ENCODE measurements around the gene CNDP1. TPM values are rescaled to one million over a fixed set of nuclear protein-coding genes. Genes with fewer than 3 reads are reported as not detected.

CNDP1 gene
- polyA plus RNA-seq, 1 donor (not counting 4 experiments of a cell fraction or from before 2014, with no cell fraction given): not detected

DNA sequence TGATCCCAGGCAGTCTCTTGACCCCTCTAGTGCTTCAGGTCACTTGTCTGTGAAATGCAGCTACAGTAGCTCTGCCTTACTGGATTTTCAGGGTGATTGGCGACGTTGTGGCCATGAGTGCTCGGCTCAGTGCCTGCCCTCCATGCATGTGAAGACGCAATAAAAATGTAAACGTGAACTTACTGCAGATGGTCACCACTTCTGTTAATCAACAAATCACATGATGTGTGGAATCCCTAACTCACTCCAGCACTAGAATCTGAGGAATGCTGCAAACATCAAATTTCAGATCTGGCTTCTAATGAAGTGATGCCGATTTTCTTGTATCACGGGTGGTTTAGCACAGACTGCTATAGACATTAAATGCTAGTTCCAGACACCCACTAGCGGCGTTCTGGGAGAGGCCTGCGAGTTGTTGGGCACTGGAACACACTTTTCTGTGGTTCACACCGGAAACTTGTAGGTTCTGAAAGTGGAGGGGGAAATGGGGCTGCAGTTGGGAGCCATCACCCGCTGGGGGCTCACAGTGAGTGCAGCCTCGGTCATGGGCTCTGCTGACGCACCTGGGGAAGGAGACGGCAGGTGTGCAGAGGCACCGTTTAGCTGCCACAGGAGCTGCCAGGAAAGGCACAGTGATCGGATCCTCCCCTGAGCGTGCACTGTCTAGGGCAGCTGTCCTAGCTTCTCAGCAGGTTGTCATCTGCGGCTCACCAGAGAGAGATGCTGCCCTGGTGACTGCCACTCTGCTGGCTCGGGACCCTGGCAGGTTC, 6.5 kb downstream of the CNDP1 start:
- Histone ChIP-seq H3K9me3 (ENCODE audit: control insufficient read depth, low read depth, low read length) (no peaks in the 10 kb centered on the region), H2AFZ (ENCODE audit: control insufficient read depth, low read length) (no peak overlapping the region), H3K36me3 (ENCODE audit: control insufficient read depth in 2 of 2, extremely low read depth in 1 of 2, insufficient read depth in 2 of 2, low read length in 2 of 2) (no peaks in the 10 kb centered on the region), H4K20me1 (ENCODE audit: control insufficient read depth, extremely low read depth, insufficient read depth, low read length) (no peaks in the 10 kb centered on the region), H3K4me2 (ENCODE audit: control insufficient read depth, extremely low read depth, insufficient read depth, low read depth, low read length) (no peak overlapping the region), H3K79me2 (ENCODE audit: control insufficient read depth, insufficient read depth, low read length) (no peaks in the 10 kb centered on the region), H3K27me3 (ENCODE audit: control insufficient read depth, extremely low read depth, insufficient read depth, low read length) (peaks cover 4% of the 10 kb centered on the region), H3K4me1 (ENCODE audit: control insufficient read depth, extremely low read depth, insufficient read depth, low read length) (peaks cover 6% of the 10 kb centered on the region), H3K9ac (ENCODE audit: control insufficient read depth, extremely low read depth, insufficient read depth, low read length) (no peak overlapping the region), H3K9me1 (ENCODE audit: control insufficient read depth, extremely low read depth, insufficient read depth, low read length) (no peaks in the 10 kb centered on the region), H3K4me3 (ENCODE audit: control insufficient read depth in 2 of 3, extremely low read depth in 1 of 3, insufficient read depth in 2 of 3, low read depth in 1 of 3, low read length in 3 of 3) (no peak overlapping the region), H3K27ac (ENCODE audit: control insufficient read depth, insufficient read depth, low read length) (no peak overlapping the region)
- dilution Hi-C loops (cut with MboI; ENCODE audit: extremely low pct_ligation_motif_present, low sequenced_read_pairs): no loop called here
- DNase-seq (ENCODE audit: low read depth, low spot score) (no peak), FAIRE-seq (no peak)
- TF ChIP-seq, protein P1, sequence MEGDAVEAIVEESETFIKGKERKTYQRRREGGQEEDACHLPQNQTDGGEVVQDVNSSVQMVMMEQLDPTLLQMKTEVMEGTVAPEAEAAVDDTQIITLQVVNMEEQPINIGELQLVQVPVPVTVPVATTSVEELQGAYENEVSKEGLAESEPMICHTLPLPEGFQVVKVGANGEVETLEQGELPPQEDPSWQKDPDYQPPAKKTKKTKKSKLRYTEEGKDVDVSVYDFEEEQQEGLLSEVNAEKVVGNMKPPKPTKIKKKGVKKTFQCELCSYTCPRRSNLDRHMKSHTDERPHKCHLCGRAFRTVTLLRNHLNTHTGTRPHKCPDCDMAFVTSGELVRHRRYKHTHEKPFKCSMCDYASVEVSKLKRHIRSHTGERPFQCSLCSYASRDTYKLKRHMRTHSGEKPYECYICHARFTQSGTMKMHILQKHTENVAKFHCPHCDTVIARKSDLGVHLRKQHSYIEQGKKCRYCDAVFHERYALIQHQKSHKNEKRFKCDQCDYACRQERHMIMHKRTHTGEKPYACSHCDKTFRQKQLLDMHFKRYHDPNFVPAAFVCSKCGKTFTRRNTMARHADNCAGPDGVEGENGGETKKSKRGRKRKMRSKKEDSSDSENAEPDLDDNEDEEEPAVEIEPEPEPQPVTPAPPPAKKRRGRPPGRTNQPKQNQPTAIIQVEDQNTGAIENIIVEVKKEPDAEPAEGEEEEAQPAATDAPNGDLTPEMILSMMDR (optimal IDR thresholded peaks at IDR 0.05 in 1 of 3, IDR thresholded peaks at IDR 0.05 in 1 of 3, conservative IDR thresholded peaks at IDR 0.05 in 1 of 3; ENCODE audit: extremely low read depth in 1 of 3, insufficient read depth in 2 of 3, low read length in 3 of 3): no peak
- no peak for TF ChIP-seq EZH2 (IDR thresholded peaks at IDR 0.05; ENCODE audit: low read length)

DNA sequence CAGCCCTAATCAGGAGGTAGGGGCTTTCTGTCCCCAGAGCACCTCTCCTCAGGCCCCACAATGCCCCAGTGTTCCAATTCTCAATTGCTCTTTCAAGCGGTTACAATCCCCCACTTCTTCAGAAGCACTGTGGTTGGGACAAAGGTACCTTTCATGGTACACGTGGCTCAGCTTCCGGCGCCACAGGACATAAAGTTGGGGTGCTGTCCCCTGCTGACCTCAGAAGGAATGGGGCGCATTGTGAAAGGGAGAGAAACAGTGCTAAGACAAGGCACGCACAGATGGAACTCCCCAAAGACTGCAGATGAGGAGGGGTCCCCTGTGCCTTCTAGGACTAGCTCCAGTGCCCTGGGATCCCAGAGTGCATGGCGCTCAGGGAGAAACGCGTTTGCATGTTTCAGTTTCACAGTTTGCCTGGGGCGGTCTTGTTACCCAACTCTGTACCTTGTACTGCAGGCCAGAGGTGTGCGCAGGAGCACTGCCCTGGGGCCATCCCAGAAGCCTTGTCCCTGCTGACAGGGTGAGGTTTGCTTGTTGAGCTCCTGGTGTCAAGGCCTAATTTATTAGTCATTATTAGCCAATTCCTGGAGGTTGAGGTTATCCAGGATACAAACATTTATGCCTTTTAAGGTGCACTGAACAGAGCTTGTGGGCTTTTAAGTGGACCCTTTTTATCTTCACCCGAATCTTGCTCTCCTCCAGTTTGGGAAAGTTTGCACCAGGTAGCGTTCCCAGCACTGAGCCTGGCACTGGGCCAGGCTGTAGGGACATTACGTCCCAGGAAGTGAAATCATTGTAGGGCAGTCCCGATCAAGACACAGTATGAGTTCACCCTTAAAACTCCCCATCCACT, 7.6 kb downstream of the CNDP1 start:
- H3K4me2 ChIP-seq (ENCODE audit: control insufficient read depth, extremely low read depth, insufficient read depth, low read depth, low read length): no peak overlapping the region
- H3K4me1 ChIP-seq (ENCODE audit: control insufficient read depth, extremely low read depth, insufficient read depth, low read length): peaks cover 6% of the 10 kb centered on the region
- FAIRE-seq: no peak
- no peaks in the 10 kb centered on the region for H3K9me1 ChIP-seq (ENCODE audit: control insufficient read depth, extremely low read depth, insufficient read depth, low read length)
- H2AFZ ChIP-seq (ENCODE audit: control insufficient read depth, low read length): no peak overlapping the region
- no peaks in the 10 kb centered on the region for H3K9me3 ChIP-seq (ENCODE audit: control insufficient read depth, low read depth, low read length)
- DNase-seq (ENCODE audit: low read depth, low spot score): no peak
- H3K79me2 ChIP-seq (ENCODE audit: control insufficient read depth, insufficient read depth, low read length): no peaks in the 10 kb centered on the region
- TF ChIP-seq, protein P1 (optimal IDR thresholded peaks at IDR 0.05 in 1 of 3, IDR thresholded peaks at IDR 0.05 in 1 of 3, conservative IDR thresholded peaks at IDR 0.05 in 1 of 3; ENCODE audit: extremely low read depth in 1 of 3, insufficient read depth in 2 of 3, low read length in 3 of 3): no peak
- TF ChIP-seq EZH2 (IDR thresholded peaks at IDR 0.05; ENCODE audit: low read length): no peak
- no peak overlapping the region for H3K27ac ChIP-seq (ENCODE audit: control insufficient read depth, insufficient read depth, low read length)
- H3K27me3 ChIP-seq (ENCODE audit: control insufficient read depth, extremely low read depth, insufficient read depth, low read length): peaks cover 9% of the 10 kb centered on the region
- H3K9ac ChIP-seq (ENCODE audit: control insufficient read depth, extremely low read depth, insufficient read depth, low read length): no peak overlapping the region
- dilution Hi-C loops (cut with MboI; ENCODE audit: extremely low pct_ligation_motif_present, low sequenced_read_pairs): no loop called here
- H3K4me3 ChIP-seq (ENCODE audit: control insufficient read depth in 2 of 3, extremely low read depth in 1 of 3, insufficient read depth in 2 of 3, low read depth in 1 of 3, low read length in 3 of 3): no peak overlapping the region
- H4K20me1 ChIP-seq (ENCODE audit: control insufficient read depth, extremely low read depth, insufficient read depth, low read length): no peaks in the 10 kb centered on the region
- no peaks in the 10 kb centered on the region for H3K36me3 ChIP-seq (ENCODE audit: control insufficient read depth in 2 of 2, extremely low read depth in 1 of 2, insufficient read depth in 2 of 2, low read length in 2 of 2)
